Heart right ventricle (tissue), 16 donors: ENCODE results near the gene BMPER. TPM values are rescaled to one million over a fixed set of nuclear protein-coding genes. Genes with fewer than 3 reads are reported as not detected.

Source experiments
- ATAC-seq, 8 donors: fragments of 200-7000 bp; cut with Tn5 transposase; one replicate each; pipeline ENCODE4 v1.9.1; 2020; ENCODE audit warnings: mild to moderate bottlenecking in 8 of 8, moderate library complexity in 8 of 8, moderate number of reproducible peaks in 1 of 8
- DNase-seq, 2 donors: peaks; one replicate each; pipeline ENCODE4 v3.0.0-alpha.2; 2020
- H3K27ac ChIP-seq, 10 donors: fragments of 200-600 bp; sonication (generic) in 2 of 10; one replicate each; pipeline versions ENCODE4 v1.5.0 to v1.8.0; 2020 to 2022; ENCODE audit warnings: mild to moderate bottlenecking in 3 of 10
- H3K27me3 ChIP-seq, 7 donors: fragments of 200-600 bp; one replicate each; pipeline ENCODE4 v1.8.0; 2021 to 2022; ENCODE audit warnings: mild to moderate bottlenecking in 2 of 7
- H3K36me3 ChIP-seq, 9 donors: fragments of 200-600 bp; sonication (generic) in 1 of 9; one replicate each; pipeline versions ENCODE4 v1.5.0 to v1.8.0; 2020 to 2022; ENCODE audit warnings: mild to moderate bottlenecking in 2 of 9
- H3K4me1 ChIP-seq, 9 donors: fragments of 200-600 bp; sonication (generic) in 1 of 9; one replicate each; pipeline versions ENCODE4 v1.5.0 to v1.8.0; 2020 to 2022; ENCODE audit warnings: mild to moderate bottlenecking in 4 of 9
- H3K4me3 ChIP-seq, 10 donors: fragments of 200-600 bp; sonication (generic) in 2 of 10; one replicate each; pipeline versions ENCODE4 v1.5.0 to v1.8.0; 2020 to 2022; ENCODE audit warnings: mild to moderate bottlenecking in 7 of 10, moderate library complexity in 2 of 10
- H3K9me3 ChIP-seq, 11 donors: fragments of 200-600 bp in 10 of 11; sonication (generic) in 2 of 11; one replicate each; pipeline versions ENCODE4 v1.5.0 to v1.8.0; 2013 to 2022; ENCODE audit warnings: mild to moderate bottlenecking in 2 of 11, control low read depth in 1 of 11, moderate library complexity in 1 of 11
- whole genome bisulfite sequencing, 2 donors: extraction: QIAGEN DNeasy Blood & Tissue Kit; methylation state at CpG; one replicate each; pipeline ENCODE4 v1.1.7; 2013; ENCODE audit warnings: inconsistent platforms in 1 of 2; 5-methylcytosine and 5-hydroxymethylcytosine counted together
- intact Hi-C, 10 donors: fragments of 100-400 bp; cut with DNase I; formaldehyde crosslinking; loops; one replicate each; pipeline versions ENCODE4 v1.11.1 to v1.14.2; 2022
- polyA plus RNA-seq, 2 donors: library from polyadenylated mRNA; stranded (reverse); fragments of 200-250 nt; gene quantifications; one replicate each; pipeline ENCODE4 v1.2.3, GENCODE V29; 2013
- total RNA-seq, 10 donors: library from RNA; stranded (reverse); fragmentation: NEBNext Ultra II Directional in 3 of 10; extraction: Animal tissue kit (Norgen Biotek cat#: 25700) in 3 of 10; gene quantifications; one replicate each; pipeline versions ENCODE4 v1.2.1 to v1.2.4, GENCODE V29; 2021 to 2023
- TF ChIP-seq, protein P1 (sequence below), 9 donors: fragments of 200-600 bp; sonication (generic) in 2 of 9; IDR thresholded peaks; one replicate each; pipeline versions ENCODE4 v1.5.0 to v1.8.0; 2021 to 2022; ENCODE audit warnings: antibody characterized with exemption in 9 of 9, mild to moderate bottlenecking in 5 of 9, moderate library complexity in 1 of 9
- donor health status: Arrhythmogenic right ventricular cardiomyopathy.
- donor health status: ischemic (EF 13 %, LVEDD 7.1; RV severe dilation, severe dysfunction).
- donor health status: healthy with polysubstance abuse.
- donor health status: DM: no; HTN: yes; CAD: no.
- donor health status: DM: no; HTN: no; CAD: no.
- donor health status: ischemic (EF 25% LVEDD 6.9; RV normal size, moderate dysfunction).
- donor health status: ischemic (EF 25% LVEDD 5.7; RV mildly dilated, moderate dysfunction).
- donor health status: healthy.
- donor health status: DM: yes; HTN: yes; CAD: no.
- donor health status: Ischemic cardiomyopathy.
- donor health status: ischemic (EF 35%, LVEDD 5.7; RV mildly dilated, moderate dysfunction).
- donor health status: nonischemic (EF 11% LVEDD 7.7; RV severe dilation, severe dysfunction).
- donor health status: DM: yes; HTN: yes; CAD: no.
- donor health status: PGD.
- donor health status: ischemic (EF 29% LVEDD 5.4; RV normal size, mild dysfunction).
- donor health status: nonischemic (EF 23%, LVEDD 6.1; RV moderate dilation, normal function).

Gene BMPER
- total and polyA plus RNA-seq, 12 donors, result 0.70 to 3.9 (median 1.5) TPM

DNA sequence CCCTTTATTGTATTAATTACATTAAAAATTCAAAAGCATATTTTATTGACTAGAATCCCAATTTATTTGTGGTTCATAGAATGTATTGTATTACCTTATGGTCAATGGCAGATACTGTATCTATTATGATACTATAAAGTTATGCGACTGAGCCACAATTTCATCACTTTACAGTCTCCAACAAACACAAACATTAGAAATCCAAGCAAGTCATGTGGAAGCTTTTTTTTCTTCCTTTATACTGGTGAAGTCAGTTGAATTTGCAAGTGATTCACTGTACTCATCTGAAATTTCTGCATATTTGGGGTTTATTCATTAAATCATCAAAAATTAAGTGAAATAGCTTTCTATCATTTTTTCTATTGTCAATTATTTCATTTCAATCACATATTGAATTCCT, 54.3 kb downstream of the BMPER start:
- H3K27ac ChIP-seq, result no peak overlapping the region
- ATAC-seq (no peak), DNase-seq (no peak)
- no peaks in the 10 kb centered on the region for H3K4me1 ChIP-seq
- H3K27me3 ChIP-seq, result no peaks in the 10 kb centered on the region
- no peak overlapping the region for H3K4me3 ChIP-seq
- intact Hi-C loops, result no loop called here
- 98 to 99% methylated on average over 1 of the region's 1 CpG for WGBS, 2 donors
- H3K9me3 ChIP-seq, result no peaks in the 10 kb centered on the region
- H3K36me3 ChIP-seq, result no peaks in the 10 kb centered on the region
- TF ChIP-seq, protein P1, sequence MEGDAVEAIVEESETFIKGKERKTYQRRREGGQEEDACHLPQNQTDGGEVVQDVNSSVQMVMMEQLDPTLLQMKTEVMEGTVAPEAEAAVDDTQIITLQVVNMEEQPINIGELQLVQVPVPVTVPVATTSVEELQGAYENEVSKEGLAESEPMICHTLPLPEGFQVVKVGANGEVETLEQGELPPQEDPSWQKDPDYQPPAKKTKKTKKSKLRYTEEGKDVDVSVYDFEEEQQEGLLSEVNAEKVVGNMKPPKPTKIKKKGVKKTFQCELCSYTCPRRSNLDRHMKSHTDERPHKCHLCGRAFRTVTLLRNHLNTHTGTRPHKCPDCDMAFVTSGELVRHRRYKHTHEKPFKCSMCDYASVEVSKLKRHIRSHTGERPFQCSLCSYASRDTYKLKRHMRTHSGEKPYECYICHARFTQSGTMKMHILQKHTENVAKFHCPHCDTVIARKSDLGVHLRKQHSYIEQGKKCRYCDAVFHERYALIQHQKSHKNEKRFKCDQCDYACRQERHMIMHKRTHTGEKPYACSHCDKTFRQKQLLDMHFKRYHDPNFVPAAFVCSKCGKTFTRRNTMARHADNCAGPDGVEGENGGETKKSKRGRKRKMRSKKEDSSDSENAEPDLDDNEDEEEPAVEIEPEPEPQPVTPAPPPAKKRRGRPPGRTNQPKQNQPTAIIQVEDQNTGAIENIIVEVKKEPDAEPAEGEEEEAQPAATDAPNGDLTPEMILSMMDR (IDR thresholded peaks at IDR 0.05), result no peak

DNA sequence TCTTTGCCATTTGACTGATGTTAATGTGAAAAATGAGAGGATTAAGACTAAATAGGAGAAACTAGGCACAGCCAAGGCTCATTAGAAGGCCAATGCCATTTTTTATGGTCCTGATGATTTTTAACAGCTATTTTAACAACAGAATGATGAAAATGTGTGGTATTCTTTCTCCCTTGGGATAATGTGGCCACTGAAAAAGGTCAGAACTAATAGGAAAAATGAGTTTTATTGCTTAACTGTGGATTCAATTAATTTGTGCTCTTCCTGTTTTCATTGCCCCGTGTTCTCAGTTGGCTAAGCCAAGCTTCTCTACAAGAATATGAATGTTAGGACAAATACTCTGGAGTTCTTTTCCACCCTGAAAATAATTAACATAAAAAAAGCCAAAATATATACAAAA, 56.6 kb downstream of the BMPER start:
- intact Hi-C loops, result no loop called here

DNA sequence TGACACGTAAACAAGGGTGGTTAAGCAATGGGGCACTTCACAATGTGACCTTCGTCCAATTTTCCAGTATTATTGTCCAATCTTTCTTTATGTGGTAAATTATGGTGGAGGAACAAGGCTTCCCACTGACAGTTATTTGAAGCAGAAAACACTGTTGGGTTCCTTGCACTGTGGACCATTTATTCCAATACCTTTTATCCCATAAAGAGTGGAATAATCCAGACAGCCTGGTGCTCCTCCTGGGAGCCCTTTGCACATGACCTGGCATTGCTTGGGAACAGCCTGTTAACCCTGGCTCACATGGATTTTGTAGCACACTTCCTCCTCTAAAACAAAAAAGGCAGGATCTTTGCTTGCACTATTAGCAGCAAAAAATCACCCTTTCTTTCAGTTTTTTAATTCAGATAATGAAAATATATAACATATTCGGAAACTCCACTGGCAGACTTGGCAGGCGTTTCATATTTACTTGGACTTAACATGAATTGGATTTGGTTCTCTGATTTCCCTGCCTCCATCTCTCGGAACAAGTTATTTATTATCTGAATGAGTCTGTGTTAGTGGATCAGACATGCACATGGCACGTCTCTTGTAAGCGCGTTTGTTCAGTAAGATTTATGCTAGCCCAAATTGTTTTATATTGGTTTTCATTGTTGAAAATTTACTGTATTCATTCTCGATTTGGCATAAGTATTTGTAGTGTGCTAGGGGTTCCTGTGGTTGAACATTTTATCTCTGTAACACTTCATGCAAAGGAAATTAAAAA, 59.3 kb downstream of the BMPER start:
- Histone ChIP-seq H3K4me3 (no peak overlapping the region), H3K36me3 (no peaks in the 10 kb centered on the region), H3K27me3 (no peaks in the 10 kb centered on the region), H3K9me3 (no peaks in the 10 kb centered on the region), H3K27ac (no peak overlapping the region), H3K4me1 (no peaks in the 10 kb centered on the region)
- DNase-seq (no peak), ATAC-seq (peak in 1 of 8 donors; percentile 44)
- WGBS, 2 donors, result 71 to 77% methylated on average over 9 of the region's 9 CpGs
- intact Hi-C loops, result no loop called here
- TF ChIP-seq, protein P1 (IDR thresholded peaks at IDR 0.05), result no peak

More for the DNA sequence above, 56.6 kb downstream of the BMPER start:
- H3K4me3 ChIP-seq, result no peak overlapping the region
- no peak for DNase-seq
- no peaks in the 10 kb centered on the region for H3K27me3 ChIP-seq
- no peaks in the 10 kb centered on the region for H3K36me3 ChIP-seq
- WGBS, 2 donors, result 58 to 63% methylated on average over 1 of the region's 1 CpG
- H3K9me3 ChIP-seq, result no peaks in the 10 kb centered on the region
- H3K4me1 ChIP-seq, result no peaks in the 10 kb centered on the region
- TF ChIP-seq, protein P1 (IDR thresholded peaks at IDR 0.05), result no peak
- no peak overlapping the region for H3K27ac ChIP-seq
- ATAC-seq, result no peak

DNA sequence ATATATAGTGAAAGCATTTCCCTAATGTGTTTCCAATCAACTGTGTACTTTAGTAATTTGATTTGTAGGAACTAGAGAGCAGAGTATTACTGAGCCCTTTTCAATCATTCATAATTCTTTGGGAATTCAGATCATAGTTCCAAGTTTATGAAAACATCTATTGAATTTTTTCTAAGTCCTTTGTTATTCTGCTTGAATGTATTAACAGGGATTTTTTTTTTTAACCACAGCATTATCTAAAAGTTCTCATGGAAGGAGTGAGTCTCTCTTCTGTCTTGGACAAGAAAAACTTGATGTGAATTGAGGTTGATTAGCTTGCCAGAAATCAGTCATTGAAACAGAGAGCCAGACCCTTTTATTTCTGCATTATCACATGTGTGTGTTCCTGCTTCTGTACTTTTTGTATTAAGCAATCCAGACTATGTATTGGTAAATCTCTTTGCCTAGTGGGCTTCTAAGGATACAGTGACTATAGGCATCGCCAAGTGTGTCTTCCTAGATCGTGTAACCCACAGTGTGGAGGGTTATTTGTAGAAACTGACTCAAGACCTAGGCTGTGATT, 59.9 kb downstream of the BMPER start:
- TF ChIP-seq, protein P1 (IDR thresholded peaks at IDR 0.05), result no peak
- Histone ChIP-seq H3K9me3 (no peaks in the 10 kb centered on the region), H3K27ac (no peak overlapping the region), H3K4me3 (no peak overlapping the region), H3K36me3 (no peaks in the 10 kb centered on the region), H3K27me3 (no peaks in the 10 kb centered on the region), H3K4me1 (no peaks in the 10 kb centered on the region)
- intact Hi-C loops, result no loop called here
- 69 to 83% methylated on average over 2 of the region's 2 CpGs for WGBS, 2 donors
- ATAC-seq, result peak in 2 of 8 donors; percentile 22 to 51
- DNase-seq, result no peak
